ENCODE data around the gene RBMXL2.
A peak's percentile ranks its signal among the peaks of the same experiment; 100 is the strongest.

Gene RBMXL2

GRCh38 chr11:7088921-7089320 is at the start of gene RBMXL2:
RBMXL2 (plus strand) TSS chr11:7088998; CDS start chr11:7089121, 123 bp downstream.
- no peak for DNase-seq

- DNase-seq = peak; percentile 4
Observed at GRCh38 chr11:7046474-7047175, 42.2 kb upstream of the RBMXL2 start.

DNA sequence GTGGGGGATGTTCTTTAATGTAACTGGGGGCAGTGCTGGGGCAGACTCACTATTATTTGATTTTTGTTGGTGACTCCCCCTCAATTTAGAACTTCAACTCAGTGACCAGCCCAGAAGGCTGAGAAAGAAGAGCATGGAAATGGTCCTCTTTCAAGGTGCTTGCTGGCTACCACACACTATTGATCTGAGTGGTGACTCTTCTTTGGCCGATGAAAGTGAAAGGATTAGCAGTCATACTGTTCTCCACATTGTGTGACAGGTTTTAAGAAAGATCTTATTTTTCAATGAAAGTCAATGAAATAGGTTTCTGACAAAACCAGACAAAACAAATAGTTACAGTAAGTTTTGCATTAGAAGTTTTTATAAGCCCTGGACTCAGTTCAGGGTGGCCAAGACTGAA is 38.6 kb upstream of the RBMXL2 start:
- no peak for DNase-seq

- no peak for DNase-seq
Observed at GRCh38 chr11:7056828-7057513, 31.8 kb upstream of the RBMXL2 start.

GRCh38 chr11:7057641-7058040 is 31.2 kb upstream of the RBMXL2 start:
- DNase-seq = no peak

GRCh38 chr11:7060868-7061267 is 27.9 kb upstream of the RBMXL2 start:
- peak; percentile 23 for DNase-seq

GRCh38 chr11:7062534-7062933 is 26.3 kb upstream of the RBMXL2 start:
- DNase-seq = no peak

DNA sequence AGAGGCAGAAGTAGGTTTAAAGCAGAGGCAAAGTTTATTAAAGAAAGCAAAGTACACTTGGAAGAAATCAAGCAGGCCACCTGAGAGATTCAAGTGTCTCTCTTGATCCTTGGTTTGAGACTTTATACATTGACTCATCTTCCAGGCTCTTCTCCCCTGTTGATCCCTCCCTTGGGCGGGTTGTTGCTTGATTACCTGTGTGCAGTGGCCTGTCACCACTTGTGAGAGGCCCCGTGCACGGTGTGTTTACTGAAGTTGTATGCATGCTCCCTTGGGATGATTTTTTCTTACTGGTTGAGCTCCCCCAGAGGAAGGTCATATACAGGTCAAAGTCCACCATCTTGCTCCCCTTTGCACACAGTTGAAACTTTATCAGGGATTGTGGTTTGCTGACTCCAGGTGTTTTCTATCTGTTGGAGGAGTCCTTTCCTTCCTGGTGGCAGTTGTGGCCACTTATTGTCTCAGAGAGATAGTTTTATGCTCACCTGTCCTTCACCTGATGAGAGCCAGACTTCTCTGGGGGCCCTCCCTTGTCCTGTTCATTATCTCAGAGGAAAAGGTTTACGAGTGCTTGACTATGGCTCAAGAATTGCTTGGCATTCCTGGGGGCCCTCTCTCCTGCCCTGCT is 16.3 kb upstream of the RBMXL2 start:
- no peak for DNase-seq

GRCh38 chr11:7077101-7077500 is 11.7 kb upstream of the RBMXL2 start:
- DNase-seq = no peak

DNA sequence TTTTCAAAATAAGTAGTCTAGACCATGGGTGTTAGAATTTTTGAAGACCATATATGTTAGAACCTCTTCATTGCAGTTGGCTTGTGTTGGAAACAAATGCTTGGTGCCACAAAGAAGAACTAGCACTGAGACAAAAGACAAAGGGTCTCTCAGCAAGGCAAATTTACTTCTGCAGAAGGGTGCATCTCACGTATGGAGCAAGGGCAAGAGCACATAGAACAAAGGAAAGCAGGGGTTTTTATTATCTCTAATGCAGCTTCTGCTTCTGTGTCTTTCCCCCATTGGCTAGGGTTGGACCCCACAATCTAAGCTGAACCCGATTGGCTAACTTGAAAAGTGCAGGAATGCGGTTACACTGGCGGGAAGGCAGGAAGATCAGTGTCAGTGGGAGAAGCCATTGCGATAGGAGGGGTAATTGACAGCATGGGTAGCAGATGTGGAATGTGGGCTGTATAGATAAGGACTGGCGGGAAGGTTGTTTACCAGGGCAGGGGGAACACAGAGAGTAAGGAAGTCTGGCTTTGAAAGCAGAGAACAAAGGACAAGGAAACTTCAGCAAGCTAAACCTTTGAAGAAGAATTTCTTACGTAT is 9.2 kb upstream of the RBMXL2 start:
- DNase-seq = no peak

DNA sequence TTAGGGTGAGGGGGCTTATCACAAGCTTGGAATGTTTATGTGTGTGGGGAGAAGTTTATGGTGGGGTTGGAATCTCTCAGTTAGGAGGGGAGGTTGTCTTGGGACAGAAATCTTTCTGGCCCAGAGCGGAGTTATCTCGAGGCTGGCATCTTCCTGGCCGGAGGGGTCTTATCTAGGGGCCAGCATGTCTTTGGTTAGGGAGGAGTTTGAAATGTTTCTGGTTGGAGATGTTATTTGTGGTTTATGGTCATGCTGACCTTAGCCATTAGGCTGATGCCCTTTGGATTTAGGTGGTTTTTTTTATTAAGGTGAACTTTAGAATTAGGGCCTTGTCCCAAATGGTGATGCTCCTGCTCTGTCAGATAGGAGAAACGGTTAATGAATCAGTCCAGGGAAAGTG is 7.9 kb upstream of the RBMXL2 start:
- no peak for DNase-seq

DNA sequence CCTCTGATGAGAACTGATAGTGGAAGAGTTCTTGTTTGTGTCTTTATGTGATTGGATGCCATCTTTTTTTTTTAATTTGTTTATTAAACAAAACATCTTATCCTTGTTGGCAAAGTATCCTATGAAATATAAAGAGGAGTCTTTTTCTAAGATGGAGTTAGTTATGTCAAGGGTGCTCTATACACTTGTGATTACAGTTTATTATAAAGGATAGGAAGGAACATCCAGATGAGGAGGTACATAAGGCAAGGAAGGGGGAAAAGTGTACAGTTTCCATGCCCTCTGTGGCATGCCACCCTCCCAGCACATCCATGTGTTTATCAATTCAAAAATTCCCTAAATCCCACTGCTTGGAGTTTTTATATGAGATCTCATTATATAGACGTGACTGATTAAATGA is 7.4 kb upstream of the RBMXL2 start:
- DNase-seq = no peak

GRCh38 chr11:7089328-7090251 is 792 bp downstream of the RBMXL2 start:
- no peak for DNase-seq

DNA sequence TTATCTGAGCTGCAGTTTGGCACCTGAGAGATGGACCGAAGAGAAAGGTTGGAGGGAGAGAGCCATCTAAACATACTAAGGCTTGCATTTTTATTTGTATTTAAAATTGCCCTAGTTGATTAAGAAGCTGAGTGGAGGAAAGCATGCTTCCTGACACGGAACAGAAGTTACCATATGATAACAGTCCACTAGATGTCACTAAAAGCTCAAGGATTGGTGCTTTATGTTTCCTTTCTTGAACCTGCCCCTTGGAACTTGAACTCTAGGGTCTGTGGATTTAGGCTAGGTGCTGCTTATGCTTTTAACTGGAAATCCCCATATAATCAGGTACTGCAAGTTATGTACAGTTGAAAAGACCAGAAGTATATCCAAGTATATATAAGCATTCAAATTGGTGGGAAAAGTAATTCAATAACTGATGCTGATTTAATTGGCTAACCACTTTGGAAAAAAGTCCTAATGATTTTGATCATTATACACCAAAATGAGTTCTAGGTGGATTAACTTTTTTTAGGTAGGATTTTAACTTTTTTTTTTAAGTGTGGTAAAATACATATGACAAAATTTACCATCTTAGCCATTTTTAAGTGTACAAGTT is 9.5 kb downstream of the RBMXL2 start:
- DNase-seq = peak; percentile 35

DNA sequence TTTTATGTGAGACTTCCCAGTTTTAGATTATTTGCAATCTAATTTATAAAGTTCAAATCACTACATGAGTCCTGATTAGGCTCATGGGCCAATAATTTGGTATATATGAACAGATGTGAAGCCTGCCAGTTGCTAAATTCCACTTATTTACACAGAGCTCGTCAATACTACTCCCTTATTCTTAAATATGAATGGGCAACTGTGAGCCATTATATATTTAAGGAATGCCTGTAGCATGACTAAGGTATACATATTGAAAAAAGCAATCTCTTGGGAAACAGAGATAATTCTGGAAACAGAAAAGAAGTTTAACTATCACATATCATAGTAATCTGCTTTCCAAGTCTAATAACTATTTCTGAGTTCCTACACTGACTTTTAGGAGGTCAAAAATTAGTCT is 27.0 kb downstream of the RBMXL2 start:
- DNase-seq = peak; percentile 40

DNA sequence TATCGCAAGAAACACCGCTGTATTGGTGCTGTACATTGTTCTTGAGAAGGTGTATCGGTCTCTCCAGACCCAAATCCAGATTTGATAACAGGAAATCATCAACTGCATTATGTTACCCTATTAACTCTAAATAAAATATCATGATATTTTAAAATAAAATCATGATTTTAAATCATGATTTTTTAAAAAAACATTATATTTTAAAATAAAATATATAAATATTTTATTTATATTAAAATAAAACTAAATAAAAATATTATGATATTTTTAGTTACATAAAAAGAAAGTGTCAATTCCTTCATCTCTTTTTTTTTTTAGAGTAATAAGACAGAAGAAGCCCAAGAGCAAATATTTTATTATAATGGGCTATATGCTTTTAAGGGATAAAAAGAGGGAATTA is 27.6 kb downstream of the RBMXL2 start:
- no peak for DNase-seq

DNA sequence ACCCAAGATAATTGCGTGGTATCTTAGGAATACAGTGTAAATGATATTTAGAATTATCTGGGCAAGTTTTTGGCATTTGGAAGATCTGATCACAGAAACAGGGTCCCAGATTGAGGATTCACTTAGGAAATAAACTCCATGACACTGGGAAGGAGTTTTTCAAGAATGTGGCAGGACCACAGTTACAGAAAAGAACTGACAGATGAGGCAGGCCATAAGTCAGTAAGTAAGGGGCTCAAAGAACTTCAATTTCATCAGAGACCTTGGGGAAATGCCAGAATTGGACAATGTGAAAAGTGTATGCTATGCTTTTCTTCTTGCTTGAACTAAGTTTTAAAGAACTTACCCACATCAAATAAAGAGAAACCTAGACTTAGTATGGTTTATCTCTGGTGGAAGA is 49.3 kb downstream of the RBMXL2 start:
- no peak for DNase-seq

Data from fibroblast of upper back skin (primary cell).